HUES6 (cell line): ENCODE data around the gene RSAD2.
A peak's percentile ranks its signal among the peaks of the same experiment; 100 is the strongest.
"Not testable (repeated sequence)": the region's sequence is repeated elsewhere in the genome, so short reads cannot be mapped to it uniquely, and the experiment has no call there.

Experiments
- H3K27ac ChIP-seq: 2 replicates; pipeline ENCODE4 v1.7.0; 2013; ENCODE audit warnings: low read depth, mild to moderate bottlenecking, low read length, inconsistent platforms
- H3K27me3 ChIP-seq: 2 replicates; pipeline ENCODE4 v1.6.1; 2013; ENCODE audit warnings: low read length; ENCODE audit not compliant: control insufficient read depth, insufficient read depth
- H3K36me3 ChIP-seq: 2 replicates; pipeline ENCODE4 v1.6.1; 2013; ENCODE audit warnings: low read length; ENCODE audit not compliant: control insufficient read depth, insufficient read depth
- H3K4me1 ChIP-seq: 2 replicates; pipeline ENCODE4 v1.6.1; 2013; ENCODE audit warnings: low read length; ENCODE audit not compliant: control insufficient read depth, insufficient read depth
- H3K4me3 ChIP-seq: 2 replicates; pipeline ENCODE4 v1.5.1; 2013; ENCODE audit warnings: low read depth, low read length
- H3K9ac ChIP-seq: one replicate; pipeline ENCODE4 v1.6.1; 2013; ENCODE audit warnings: mild to moderate bottlenecking, low read length
- H3K9me3 ChIP-seq: 2 replicates; pipeline ENCODE4 v1.6.1; 2013; ENCODE audit warnings: low read depth, low read length; ENCODE audit not compliant: control insufficient read depth, insufficient read depth

The RSAD2 gene

GRCh38 chr2:6845903-6846302, 31.7 kb upstream of the RSAD2 start:
- Histone ChIP-seq H3K4me1 (no peaks in the 10 kb centered on the region), H3K36me3 (no peaks in the 10 kb centered on the region), H3K27ac (no peak overlapping the region), H3K9me3 (peaks cover 75% of the 10 kb centered on the region), H3K9ac (no peak overlapping the region), H3K4me3 (no peak overlapping the region), H3K27me3 (no peaks in the 10 kb centered on the region)

- Histone ChIP-seq H3K4me1 (no peaks in the 10 kb centered on the region), H3K4me3 (no peak overlapping the region), H3K9me3 (peaks cover 72% of the 10 kb centered on the region)
Measured at GRCh38 chr2:6846540-6846939, 31.0 kb upstream of the RSAD2 start.

DNA sequence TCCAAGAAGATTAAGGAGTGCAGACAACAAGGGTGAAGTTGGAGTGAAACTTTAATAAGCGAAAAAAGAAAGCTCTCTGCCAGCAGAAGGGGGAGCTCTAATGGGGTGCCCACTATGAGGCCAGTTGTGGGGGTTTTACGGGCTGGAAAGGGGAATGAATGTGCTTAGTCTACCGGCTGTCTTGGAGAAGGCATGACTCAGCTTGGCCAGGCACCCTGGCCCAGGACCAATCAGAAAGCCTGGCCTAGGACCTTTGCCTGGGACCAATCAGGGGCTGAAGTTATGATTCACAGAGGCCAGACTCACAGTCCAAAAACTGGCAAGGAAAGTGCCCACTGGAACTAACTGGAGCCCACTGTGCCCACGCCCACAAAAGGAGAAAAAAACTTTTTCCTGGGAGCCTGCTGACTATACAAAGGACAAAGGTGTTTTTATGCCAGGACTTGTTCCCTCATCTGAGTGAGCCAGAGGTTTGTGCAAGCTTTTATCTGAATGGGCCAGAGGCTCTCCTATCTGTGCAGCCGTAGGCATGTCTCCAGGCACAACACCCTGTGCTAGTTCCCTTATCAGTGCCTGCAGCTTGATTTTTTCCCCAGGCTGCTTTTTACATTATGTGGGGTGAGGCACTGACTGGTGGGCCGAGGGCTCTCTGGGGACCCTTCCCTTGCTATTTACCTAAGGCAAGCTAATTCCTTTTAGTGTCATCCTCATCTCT, 30.5 kb upstream of the RSAD2 start:
- Histone ChIP-seq H3K36me3 (no peaks in the 10 kb centered on the region), H3K4me3 (no peak overlapping the region), H3K9ac (no peak overlapping the region), H3K9me3 (peaks cover 67% of the 10 kb centered on the region), H3K27ac (no peak overlapping the region), H3K27me3 (no peaks in the 10 kb centered on the region), H3K4me1 (no peaks in the 10 kb centered on the region)

More at GRCh38 chr2:6846540-6846939, 31.0 kb upstream of the RSAD2 start:
- Histone ChIP-seq H3K27ac (no peak overlapping the region), H3K9ac (no peak overlapping the region), H3K36me3 (no peaks in the 10 kb centered on the region), H3K27me3 (no peaks in the 10 kb centered on the region)

DNA sequence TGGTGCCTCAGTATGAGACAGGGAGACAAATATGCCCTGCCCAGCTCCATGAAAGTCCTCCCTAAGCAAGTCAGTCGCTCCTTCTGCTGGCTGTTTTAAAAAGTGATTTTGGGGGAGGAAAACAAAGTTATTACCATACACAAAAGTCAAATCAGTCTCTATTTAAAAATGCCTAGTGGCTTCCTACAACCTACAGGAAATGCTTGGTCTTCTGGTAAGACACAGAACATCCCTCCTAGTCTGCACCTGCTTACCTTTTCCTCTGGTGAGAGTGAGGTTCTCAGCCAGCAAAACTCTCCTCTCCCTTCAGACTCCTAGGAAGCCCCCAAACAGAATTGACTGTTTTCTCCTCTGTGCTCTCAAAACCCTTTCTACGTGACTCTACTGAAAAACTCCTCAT, 25.4 kb upstream of the RSAD2 start:
- no peaks in the 10 kb centered on the region for H3K36me3 ChIP-seq
- H3K9me3 ChIP-seq = peaks cover 20% of the 10 kb centered on the region

GRCh38 chr2:6854416-6854815, 23.2 kb upstream of the RSAD2 start:
- Histone ChIP-seq H3K27ac (no peak overlapping the region), H3K27me3 (no peaks in the 10 kb centered on the region), H3K4me1 (no peaks in the 10 kb centered on the region), H3K4me3 (no peak overlapping the region), H3K36me3 (no peaks in the 10 kb centered on the region), H3K9me3 (peaks cover 16% of the 10 kb centered on the region), H3K9ac (no peak overlapping the region)

More for the DNA sequence above, 25.4 kb upstream of the RSAD2 start:
- Histone ChIP-seq H3K4me3 (no peak overlapping the region), H3K4me1 (no peaks in the 10 kb centered on the region), H3K27me3 (no peaks in the 10 kb centered on the region), H3K27ac (no peak overlapping the region), H3K9ac (no peak overlapping the region)

- Histone ChIP-seq H3K4me3 (no peak overlapping the region), H3K27ac (no peak overlapping the region), H3K36me3 (no peaks in the 10 kb centered on the region)
Measured at GRCh38 chr2:6855860-6856547, 21.6 kb upstream of the RSAD2 start.

GRCh38 chr2:6856548-6856920, 21.0 kb upstream of the RSAD2 start:
- Histone ChIP-seq H3K9me3 (peaks cover 25% of the 10 kb centered on the region), H3K4me3 (no peak overlapping the region), H3K27me3 (no peaks in the 10 kb centered on the region), H3K36me3 (no peaks in the 10 kb centered on the region), H3K9ac (no peak overlapping the region), H3K27ac (no peak overlapping the region), H3K4me1 (no peaks in the 10 kb centered on the region)

More at GRCh38 chr2:6855860-6856547, 21.6 kb upstream of the RSAD2 start:
- no peaks in the 10 kb centered on the region for H3K27me3 ChIP-seq
- no peak overlapping the region for H3K9ac ChIP-seq
- peaks cover 22% of the 10 kb centered on the region for H3K9me3 ChIP-seq
- no peaks in the 10 kb centered on the region for H3K4me1 ChIP-seq

GRCh38 chr2:6858466-6859027, 19.0 kb upstream of the RSAD2 start:
- not testable (repeated sequence) for H3K27ac ChIP-seq, H3K36me3 ChIP-seq, H3K9ac ChIP-seq, H3K4me1 ChIP-seq, H3K4me3 ChIP-seq
- peaks cover 27% of the 10 kb centered on the region for H3K9me3 ChIP-seq
- peaks cover 12% of the 10 kb centered on the region for H3K27me3 ChIP-seq

GRCh38 chr2:6860296-6860695, 17.3 kb upstream of the RSAD2 start:
- Histone ChIP-seq H3K27ac (no peak overlapping the region), H3K9me3 (peaks cover 27% of the 10 kb centered on the region), H3K36me3 (no peaks in the 10 kb centered on the region), H3K9ac (no peak overlapping the region), H3K4me3 (no peak overlapping the region), H3K4me1 (no peaks in the 10 kb centered on the region), H3K27me3 (peaks cover 30% of the 10 kb centered on the region)

- Histone ChIP-seq H3K27me3 (peaks cover 59% of the 10 kb centered on the region), H3K4me3 (no peak overlapping the region), H3K9ac (no peak overlapping the region), H3K27ac (no peak overlapping the region), H3K36me3 (no peaks in the 10 kb centered on the region), H3K4me1 (no peaks in the 10 kb centered on the region), H3K9me3 (peaks cover 23% of the 10 kb centered on the region)
Measured at GRCh38 chr2:6863792-6864191, 13.8 kb upstream of the RSAD2 start.

DNA sequence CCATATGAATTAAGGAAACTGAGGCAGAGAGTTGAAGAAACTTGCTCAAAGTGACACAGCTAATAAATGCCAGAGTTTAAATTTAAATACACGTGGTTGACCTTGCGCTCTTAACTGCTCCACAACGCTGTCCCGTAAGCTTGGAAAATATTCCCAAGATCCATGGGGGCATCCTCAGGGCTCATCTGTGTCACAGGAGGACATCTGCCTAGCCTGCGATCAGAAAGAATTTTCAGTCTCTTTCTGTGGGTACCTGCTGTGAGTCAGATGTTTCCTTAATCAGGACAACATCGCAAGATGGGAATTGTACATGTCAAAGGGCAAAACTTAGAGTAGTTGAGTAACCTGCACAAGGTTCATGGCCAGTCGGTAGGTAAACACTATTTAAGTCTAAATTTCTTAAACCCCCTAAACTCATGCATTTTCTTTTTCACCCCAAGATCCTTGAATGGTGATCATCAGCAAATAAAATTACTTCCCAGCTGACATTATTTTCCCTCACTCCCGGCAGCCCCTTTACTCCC, 13.3 kb upstream of the RSAD2 start:
- Histone ChIP-seq H3K36me3 (no peaks in the 10 kb centered on the region), H3K9ac (no peak overlapping the region), H3K4me3 (peak overlapping the region; percentile 68), H3K4me1 (no peaks in the 10 kb centered on the region), H3K9me3 (peaks cover 18% of the 10 kb centered on the region), H3K27me3 (peaks cover 59% of the 10 kb centered on the region), H3K27ac (no peak overlapping the region)
